Central memory CD8-positive, alpha-beta T cell (primary cell): ENCODE data around the gene NRN1.

Experiments used
- ATAC-seq: fragments of 150-1000 bp; cut with Tn5 transposase; replicated peaks from 2 replicates; pipeline ENCODE4 v1.10.0; 2022; ENCODE audit warnings: mild to moderate bottlenecking, moderate FRiP score, moderate number of reproducible peaks; ENCODE audit not compliant: poor library complexity, severe bottlenecking; ENCODE audit errors: extremely low read depth
- DNase-seq, 2 donors: peaks; one replicate each; pipeline ENCODE4 v3.0.0; 2021; ENCODE audit warnings: low spot score in 2 of 2
- H3K27ac Mint-ChIP-seq: one replicate; pipeline ENCODE4 v1.8.0; 2022; ENCODE audit warnings: low read depth, mild to moderate bottlenecking, moderate library complexity, mixed read lengths
- H3K27me3 Mint-ChIP-seq: one replicate; pipeline ENCODE4 v1.8.0; 2022; ENCODE audit warnings: mixed read lengths
- H3K36me3 Mint-ChIP-seq: one replicate; pipeline ENCODE4 v1.8.0; 2022; ENCODE audit warnings: mild to moderate bottlenecking, moderate library complexity, mixed read lengths; ENCODE audit not compliant: insufficient read depth
- H3K4me1 Mint-ChIP-seq: one replicate; pipeline ENCODE4 v1.8.0; 2022; ENCODE audit warnings: mixed read lengths
- H3K4me3 Mint-ChIP-seq: one replicate; pipeline ENCODE4 v1.8.0; 2022; ENCODE audit warnings: mild to moderate bottlenecking, moderate library complexity, mixed read lengths
- H3K9me3 Mint-ChIP-seq: one replicate; pipeline ENCODE4 v1.8.0; 2022; ENCODE audit warnings: mixed read lengths

The NRN1 gene

GRCh38 chr6:5960456-5960855 lies 46.3 kb downstream of the NRN1 start:
- H3K27me3 Mint-ChIP-seq = peaks cover 41% of the 10 kb centered on the region
- no peak overlapping the region for H3K27ac Mint-ChIP-seq
- no peak overlapping the region for H3K4me3 Mint-ChIP-seq
- no peaks in the 10 kb centered on the region for H3K9me3 Mint-ChIP-seq
- peaks cover 2% of the 10 kb centered on the region for H3K36me3 Mint-ChIP-seq
- DNase-seq = no peak
- ATAC-seq = no peak
- H3K4me1 Mint-ChIP-seq = no peaks in the 10 kb centered on the region

DNA sequence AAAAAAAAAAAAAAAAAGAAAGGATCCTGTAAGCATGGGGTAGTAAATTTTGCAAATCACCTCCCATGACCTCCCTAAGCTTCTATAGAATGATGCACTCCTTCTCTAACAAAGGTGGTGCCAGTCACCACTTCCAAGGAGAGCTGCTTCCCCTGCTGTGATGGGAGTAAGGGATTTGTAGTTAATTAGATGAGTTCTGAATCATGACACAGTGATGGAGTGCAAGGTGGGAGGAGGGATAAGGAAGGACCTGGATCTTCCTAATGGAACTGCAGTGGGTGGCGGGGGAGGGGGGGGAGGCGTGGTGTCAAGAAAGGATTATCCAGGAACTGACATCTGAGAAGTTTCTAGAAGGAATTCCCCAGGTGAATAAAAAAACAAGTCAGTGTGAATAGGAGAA lies 47.8 kb downstream of the NRN1 start:
- Mint-ChIP-seq H3K36me3 (peaks cover 4% of the 10 kb centered on the region), H3K9me3 (no peaks in the 10 kb centered on the region), H3K4me3 (no peak overlapping the region), H3K4me1 (no peaks in the 10 kb centered on the region), H3K27me3 (peaks cover 52% of the 10 kb centered on the region), H3K27ac (no peak overlapping the region)
- ATAC-seq (no peak), DNase-seq (no peak)

DNA sequence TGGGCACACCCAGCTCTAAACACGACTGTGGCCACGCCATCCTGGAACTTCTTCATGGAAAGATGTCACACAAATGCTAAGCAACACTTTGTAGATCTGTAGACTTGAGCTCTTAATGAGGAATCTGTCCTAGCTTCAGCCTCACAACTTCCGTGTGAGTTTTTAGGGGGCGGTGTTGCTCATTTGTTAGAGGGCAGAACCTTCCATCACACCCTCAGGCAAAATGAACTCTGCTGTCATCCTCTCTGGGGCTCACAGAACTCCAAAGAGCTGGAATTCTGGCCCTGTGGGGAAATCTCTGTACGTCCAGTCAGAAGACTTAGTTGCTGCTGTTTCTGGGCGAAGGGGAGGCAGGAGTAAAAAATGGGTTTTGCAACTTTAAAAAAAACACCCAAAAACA lies 49.8 kb downstream of the NRN1 start:
- H3K36me3 Mint-ChIP-seq = peaks cover 2% of the 10 kb centered on the region
- H3K4me1 Mint-ChIP-seq = no peaks in the 10 kb centered on the region
- no peaks in the 10 kb centered on the region for H3K9me3 Mint-ChIP-seq

GRCh38 chr6:5950361-5950785 lies 56.4 kb downstream of the NRN1 start:
- Mint-ChIP-seq H3K27ac (no peak overlapping the region), H3K9me3 (no peaks in the 10 kb centered on the region), H3K4me3 (no peak overlapping the region), H3K27me3 (peaks cover 35% of the 10 kb centered on the region), H3K4me1 (no peaks in the 10 kb centered on the region), H3K36me3 (peaks cover 1% of the 10 kb centered on the region)
- DNase-seq (no peak), ATAC-seq (no peak)

More for the DNA sequence above, 49.8 kb downstream of the NRN1 start:
- no peak overlapping the region for H3K27ac Mint-ChIP-seq
- peaks cover 67% of the 10 kb centered on the region for H3K27me3 Mint-ChIP-seq
- no peak overlapping the region for H3K4me3 Mint-ChIP-seq
- no peak for ATAC-seq
- DNase-seq = no peak
